ENCODE results near the gene NFIB. TPM values are rescaled to one million over a fixed set of nuclear protein-coding genes. Genes with fewer than 3 reads are reported as not detected.

Gene NFIB
- total and polyA plus RNA-seq, 2 of the 8 experiments (the other 6 are each of a cell fraction or from before 2014, with no cell fraction given) = 2.6 to 13.1 TPM

GRCh38 chr9:14300040-14300439 lies 13.9 kb downstream of the NFIB start (continued):
- TF ChIP-seq CTCF (IDR thresholded peaks at IDR 0.05; ENCODE audit: control extremely low read depth in 1 of 3, insufficient read depth in 1 of 3, low read depth in 1 of 3, low read length in 3 of 3) (no peak), MAX (IDR thresholded peaks at IDR 0.05) (no peak), GABPA (IDR thresholded peaks at IDR 0.05; ENCODE audit: borderline replicate concordance, insufficient read depth, low read length) (no peak), JUND (IDR thresholded peaks at IDR 0.05; ENCODE audit: low read length) (no peak), ATF2 (IDR thresholded peaks at IDR 0.05; ENCODE audit: low read length) (no peak), JUN (IDR thresholded peaks at IDR 0.05; ENCODE audit: low read depth, low read length) (no peak)
